NT2/D1 (cell line): ENCODE measurements around the gene ARL4A.
"Not testable (repeated sequence)": the region's sequence is repeated elsewhere in the genome, so short reads cannot be mapped to it uniquely, and the experiment has no call there.

Source experiments
- SUZ12 ChIP-seq: IDR thresholded peaks from 2 replicates; pipeline ENCODE4 v1.6.1; 2011; ENCODE audit not compliant: insufficient read length, insufficient read depth; ENCODE audit errors: extremely low read depth
- YY1 ChIP-seq: IDR thresholded peaks from 2 replicates; pipeline ENCODE4 v1.6.1; 2011; ENCODE audit not compliant: insufficient read length, insufficient read depth

DNA sequence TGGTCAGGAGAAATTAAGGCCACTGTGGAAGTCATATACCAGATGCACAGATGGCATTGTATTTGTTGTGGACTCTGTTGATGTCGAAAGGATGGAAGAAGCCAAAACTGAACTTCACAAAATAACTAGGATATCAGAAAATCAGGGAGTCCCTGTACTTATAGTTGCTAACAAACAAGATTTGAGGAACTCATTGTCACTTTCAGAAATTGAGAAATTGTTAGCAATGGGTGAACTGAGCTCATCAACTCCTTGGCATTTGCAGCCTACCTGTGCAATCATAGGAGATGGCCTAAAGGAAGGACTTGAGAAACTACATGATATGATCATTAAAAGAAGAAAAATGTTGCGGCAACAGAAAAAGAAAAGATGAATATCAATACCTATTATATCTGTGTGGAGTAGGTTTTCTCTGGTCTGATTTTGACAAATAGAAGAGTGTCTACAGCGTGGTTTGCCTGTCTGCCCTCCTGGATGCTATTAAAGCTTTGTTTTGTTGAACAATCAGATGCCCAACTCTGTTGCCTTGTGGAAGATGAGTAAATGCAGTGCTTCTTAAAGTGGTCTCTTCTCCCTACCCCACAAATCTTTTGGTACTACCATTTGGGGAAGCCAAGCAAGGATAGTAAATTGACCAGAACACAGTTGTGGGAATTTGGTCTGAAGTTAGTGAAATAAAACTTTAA, 1.2 kb downstream of the ARL4A start:
- not testable (repeated sequence) for TF ChIP-seq YY1, SUZ12
